Heart right ventricle (tissue), 16 donors: Measurements from ENCODE around the gene ABHD4. TPM values are rescaled to one million over a fixed set of nuclear protein-coding genes. Genes with fewer than 3 reads are reported as not detected.

ENCODE experiments used
- ATAC-seq, 8 donors: fragments of 200-7000 bp; cut with Tn5 transposase; one replicate each; pipeline ENCODE4 v1.9.1; 2020; ENCODE audit warnings: mild to moderate bottlenecking in 8 of 8, moderate library complexity in 8 of 8, moderate number of reproducible peaks in 1 of 8
- DNase-seq, 2 donors: peaks; one replicate each; pipeline ENCODE4 v3.0.0-alpha.2; 2020
- H3K27ac ChIP-seq, 10 donors: fragments of 200-600 bp; sonication (generic) in 2 of 10; one replicate each; pipeline versions ENCODE4 v1.5.0 to v1.8.0; 2020 to 2022; ENCODE audit warnings: mild to moderate bottlenecking in 3 of 10
- H3K27me3 ChIP-seq, 7 donors: fragments of 200-600 bp; one replicate each; pipeline ENCODE4 v1.8.0; 2021 to 2022; ENCODE audit warnings: mild to moderate bottlenecking in 2 of 7
- H3K36me3 ChIP-seq, 9 donors: fragments of 200-600 bp; sonication (generic) in 1 of 9; one replicate each; pipeline versions ENCODE4 v1.5.0 to v1.8.0; 2020 to 2022; ENCODE audit warnings: mild to moderate bottlenecking in 2 of 9
- H3K4me1 ChIP-seq, 9 donors: fragments of 200-600 bp; sonication (generic) in 1 of 9; one replicate each; pipeline versions ENCODE4 v1.5.0 to v1.8.0; 2020 to 2022; ENCODE audit warnings: mild to moderate bottlenecking in 4 of 9
- H3K4me3 ChIP-seq, 10 donors: fragments of 200-600 bp; sonication (generic) in 2 of 10; one replicate each; pipeline versions ENCODE4 v1.5.0 to v1.8.0; 2020 to 2022; ENCODE audit warnings: mild to moderate bottlenecking in 7 of 10, moderate library complexity in 2 of 10
- H3K9me3 ChIP-seq, 11 donors: fragments of 200-600 bp in 10 of 11; sonication (generic) in 2 of 11; one replicate each; pipeline versions ENCODE4 v1.5.0 to v1.8.0; 2013 to 2022; ENCODE audit warnings: mild to moderate bottlenecking in 2 of 11, control low read depth in 1 of 11, moderate library complexity in 1 of 11
- WGBS, 2 donors: extraction: QIAGEN DNeasy Blood & Tissue Kit; methylation state at CpG; one replicate each; pipeline ENCODE4 v1.1.7; 2013; ENCODE audit warnings: inconsistent platforms in 1 of 2; 5-methylcytosine and 5-hydroxymethylcytosine counted together
- intact Hi-C, 10 donors: fragments of 100-400 bp; cut with DNase I; formaldehyde crosslinking; loops; one replicate each; pipeline versions ENCODE4 v1.11.1 to v1.14.2; 2022
- polyA plus RNA-seq, 2 donors: library from polyadenylated mRNA; stranded (reverse); fragments of 200-250 nt; gene quantifications; one replicate each; pipeline ENCODE4 v1.2.3, GENCODE V29; 2013
- total RNA-seq, 10 donors: library from RNA; stranded (reverse); fragmentation: NEBNext Ultra II Directional in 3 of 10; extraction: Animal tissue kit (Norgen Biotek cat#: 25700) in 3 of 10; gene quantifications; one replicate each; pipeline versions ENCODE4 v1.2.1 to v1.2.4, GENCODE V29; 2021 to 2023
- TF ChIP-seq, protein P1 (sequence below), 9 donors: fragments of 200-600 bp; sonication (generic) in 2 of 9; IDR thresholded peaks; one replicate each; pipeline versions ENCODE4 v1.5.0 to v1.8.0; 2021 to 2022; ENCODE audit warnings: antibody characterized with exemption in 9 of 9, mild to moderate bottlenecking in 5 of 9, moderate library complexity in 1 of 9
- donor health status: Arrhythmogenic right ventricular cardiomyopathy.
- donor health status: ischemic (EF 13 %, LVEDD 7.1; RV severe dilation, severe dysfunction).
- donor health status: healthy with polysubstance abuse.
- donor health status: DM: no; HTN: yes; CAD: no.
- donor health status: DM: no; HTN: no; CAD: no.
- donor health status: ischemic (EF 25% LVEDD 6.9; RV normal size, moderate dysfunction).
- donor health status: ischemic (EF 25% LVEDD 5.7; RV mildly dilated, moderate dysfunction).
- donor health status: healthy.
- donor health status: DM: yes; HTN: yes; CAD: no.
- donor health status: Ischemic cardiomyopathy.
- donor health status: ischemic (EF 35%, LVEDD 5.7; RV mildly dilated, moderate dysfunction).
- donor health status: nonischemic (EF 11% LVEDD 7.7; RV severe dilation, severe dysfunction).
- donor health status: DM: yes; HTN: yes; CAD: no.
- donor health status: PGD.
- donor health status: ischemic (EF 29% LVEDD 5.4; RV normal size, mild dysfunction).
- donor health status: nonischemic (EF 23%, LVEDD 6.1; RV moderate dilation, normal function).

ABHD4 gene
- total and polyA plus RNA-seq, 12 donors = 13.7 to 35.7 (median 20.8) TPM

GRCh38 chr14:22579236-22579635, 18.9 kb upstream of the ABHD4 start:
- TF ChIP-seq, protein P1, sequence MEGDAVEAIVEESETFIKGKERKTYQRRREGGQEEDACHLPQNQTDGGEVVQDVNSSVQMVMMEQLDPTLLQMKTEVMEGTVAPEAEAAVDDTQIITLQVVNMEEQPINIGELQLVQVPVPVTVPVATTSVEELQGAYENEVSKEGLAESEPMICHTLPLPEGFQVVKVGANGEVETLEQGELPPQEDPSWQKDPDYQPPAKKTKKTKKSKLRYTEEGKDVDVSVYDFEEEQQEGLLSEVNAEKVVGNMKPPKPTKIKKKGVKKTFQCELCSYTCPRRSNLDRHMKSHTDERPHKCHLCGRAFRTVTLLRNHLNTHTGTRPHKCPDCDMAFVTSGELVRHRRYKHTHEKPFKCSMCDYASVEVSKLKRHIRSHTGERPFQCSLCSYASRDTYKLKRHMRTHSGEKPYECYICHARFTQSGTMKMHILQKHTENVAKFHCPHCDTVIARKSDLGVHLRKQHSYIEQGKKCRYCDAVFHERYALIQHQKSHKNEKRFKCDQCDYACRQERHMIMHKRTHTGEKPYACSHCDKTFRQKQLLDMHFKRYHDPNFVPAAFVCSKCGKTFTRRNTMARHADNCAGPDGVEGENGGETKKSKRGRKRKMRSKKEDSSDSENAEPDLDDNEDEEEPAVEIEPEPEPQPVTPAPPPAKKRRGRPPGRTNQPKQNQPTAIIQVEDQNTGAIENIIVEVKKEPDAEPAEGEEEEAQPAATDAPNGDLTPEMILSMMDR (IDR thresholded peaks at IDR 0.05) = no peak
- DNase-seq (no peak), ATAC-seq (no peak)
- 75 to 83% methylated on average over 2 of the region's 2 CpGs for WGBS, 2 donors
- H3K36me3 ChIP-seq = peaks cover 0 to 46% (median 9%) of the 10 kb centered on the region in 9 donors
- H3K4me3 ChIP-seq = no peak overlapping the region
- H3K4me1 ChIP-seq = peaks cover 0 to 29% (median 9%) of the 10 kb centered on the region in 9 donors
- no peaks in the 10 kb centered on the region for H3K27me3 ChIP-seq
- H3K9me3 ChIP-seq = no peaks in the 10 kb centered on the region
- H3K27ac ChIP-seq = no peak overlapping the region
- intact Hi-C loops = loop anchor here in 1 of 10 donors (10.0 kb wide), 1 partner anchor 276 kb away; no protein-coding TSS in a partner anchor

DNA sequence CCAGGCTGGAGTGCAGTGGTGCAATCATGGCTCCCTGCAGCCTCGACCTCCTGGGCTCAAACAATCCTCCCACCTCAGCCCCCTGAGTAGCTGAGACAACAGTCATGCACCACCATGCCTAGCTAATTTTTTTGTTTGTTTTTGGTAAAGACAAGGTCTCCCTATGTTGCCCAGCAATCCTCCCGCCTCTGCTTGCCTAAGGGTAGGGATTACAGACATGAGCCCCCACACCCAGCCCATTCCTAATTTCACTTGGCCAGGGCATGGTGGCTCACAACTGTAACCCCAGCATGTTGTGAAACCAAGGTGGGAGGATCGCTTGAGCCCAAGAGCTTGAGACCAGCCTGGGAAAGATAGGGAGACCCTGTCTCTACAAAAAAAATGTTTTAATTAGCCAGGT, 18.2 kb upstream of the ABHD4 start:
- WGBS, 2 donors = 89 to 90% methylated on average over 3 of the region's 3 CpGs
- Histone ChIP-seq H3K9me3 (no peaks in the 10 kb centered on the region), H3K4me1 (peaks cover 0 to 36% (median 16%) of the 10 kb centered on the region in 9 donors), H3K27ac (no peak overlapping the region), H3K4me3 (no peak overlapping the region), H3K36me3 (peaks cover 0 to 39% (median 2%) of the 10 kb centered on the region in 9 donors), H3K27me3 (no peaks in the 10 kb centered on the region)
- TF ChIP-seq, protein P1 (IDR thresholded peaks at IDR 0.05) = no peak
- intact Hi-C loops = loop anchor here in 3 of 10 donors (10.0 kb wide), 3 partner anchors 135 to 485 kb away; no protein-coding TSS in a partner anchor
- DNase-seq (no peak), ATAC-seq (no peak)

- no peak overlapping the region for H3K27ac ChIP-seq
- intact Hi-C loops = loop anchor here in 2 of 10 donors (10.0 kb wide), 2 partner anchors 134 to 484 kb away; no protein-coding TSS in a partner anchor
- peaks cover 0 to 43% (median 19%) of the 10 kb centered on the region in 9 donors for H3K4me1 ChIP-seq
- 61 to 70% methylated on average over 2 of the region's 2 CpGs for WGBS, 2 donors
- H3K4me3 ChIP-seq = no peak overlapping the region
- TF ChIP-seq, protein P1 (IDR thresholded peaks at IDR 0.05) = no peak
- DNase-seq = no peak
- H3K27me3 ChIP-seq = no peaks in the 10 kb centered on the region
- peaks cover 0 to 42% (median 0%) of the 10 kb centered on the region in 9 donors for H3K36me3 ChIP-seq
- no peak for ATAC-seq
- no peaks in the 10 kb centered on the region for H3K9me3 ChIP-seq
These were observed 17.5 kb upstream of the ABHD4 start for GRCh38 chr14:22580625-22581024.

GRCh38 chr14:22583994-22584393, 14.1 kb upstream of the ABHD4 start:
- no peak for ATAC-seq
- H3K27ac ChIP-seq = no peak overlapping the region
- 71 to 78% methylated on average over 1 of the region's 1 CpG for WGBS, 2 donors
- intact Hi-C loops = loop anchor here in 2 of 10 donors (10.0 kb wide), 2 partner anchors 131 to 481 kb away; no protein-coding TSS in a partner anchor
- H3K4me3 ChIP-seq = no peak overlapping the region
- no peak for DNase-seq
- H3K27me3 ChIP-seq = no peaks in the 10 kb centered on the region
- TF ChIP-seq, protein P1 (IDR thresholded peaks at IDR 0.05) = no peak
- peaks cover 0 to 36% (median 0%) of the 10 kb centered on the region in 9 donors for H3K36me3 ChIP-seq
- no peaks in the 10 kb centered on the region for H3K9me3 ChIP-seq
- peaks cover 3 to 61% (median 48%) of the 10 kb centered on the region in 9 donors for H3K4me1 ChIP-seq
